ENCODE measurements around the gene GBA3.

DNA sequence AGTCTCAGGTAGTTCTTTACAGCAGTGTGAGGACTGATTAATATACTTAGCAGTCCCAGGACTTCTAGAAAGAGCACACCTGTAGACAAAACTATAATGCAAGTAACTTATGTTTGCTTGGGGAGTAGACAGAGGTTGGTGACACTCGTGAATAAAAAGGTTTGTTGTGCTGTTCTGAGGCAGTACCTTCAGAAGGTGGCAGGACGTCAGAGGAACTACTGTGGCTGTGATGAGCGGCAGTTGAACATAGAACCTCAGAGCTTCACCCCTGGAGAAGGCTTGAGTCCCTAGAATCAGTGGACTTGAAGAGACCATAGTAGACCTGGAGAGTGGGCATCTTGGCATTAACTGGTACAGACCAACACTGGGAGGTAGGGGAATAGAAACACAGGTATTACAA is 3.3 kb upstream of the GBA3 start:
- TF ChIP-seq, protein P1, sequence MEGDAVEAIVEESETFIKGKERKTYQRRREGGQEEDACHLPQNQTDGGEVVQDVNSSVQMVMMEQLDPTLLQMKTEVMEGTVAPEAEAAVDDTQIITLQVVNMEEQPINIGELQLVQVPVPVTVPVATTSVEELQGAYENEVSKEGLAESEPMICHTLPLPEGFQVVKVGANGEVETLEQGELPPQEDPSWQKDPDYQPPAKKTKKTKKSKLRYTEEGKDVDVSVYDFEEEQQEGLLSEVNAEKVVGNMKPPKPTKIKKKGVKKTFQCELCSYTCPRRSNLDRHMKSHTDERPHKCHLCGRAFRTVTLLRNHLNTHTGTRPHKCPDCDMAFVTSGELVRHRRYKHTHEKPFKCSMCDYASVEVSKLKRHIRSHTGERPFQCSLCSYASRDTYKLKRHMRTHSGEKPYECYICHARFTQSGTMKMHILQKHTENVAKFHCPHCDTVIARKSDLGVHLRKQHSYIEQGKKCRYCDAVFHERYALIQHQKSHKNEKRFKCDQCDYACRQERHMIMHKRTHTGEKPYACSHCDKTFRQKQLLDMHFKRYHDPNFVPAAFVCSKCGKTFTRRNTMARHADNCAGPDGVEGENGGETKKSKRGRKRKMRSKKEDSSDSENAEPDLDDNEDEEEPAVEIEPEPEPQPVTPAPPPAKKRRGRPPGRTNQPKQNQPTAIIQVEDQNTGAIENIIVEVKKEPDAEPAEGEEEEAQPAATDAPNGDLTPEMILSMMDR (IDR thresholded peaks at IDR 0.05; ENCODE audit: control extremely low read depth in 1 of 3, insufficient read depth in 1 of 3, low read depth in 1 of 3, low read length in 3 of 3): no peak
- TF ChIP-seq CEBPB (IDR thresholded peaks at IDR 0.05; ENCODE audit: low read depth, low read length): no peak
